GM12865 (cell line): ENCODE data around the gene DIAPH2.

Source experiments
- DNase-seq: peaks from one replicate; pipeline ENCODE4 v3.0.0; 2010; ENCODE audit warnings: low read depth
- H3K4me3 ChIP-seq: 2 replicates; pipeline ENCODE4 v1.5.1; 2011; ENCODE audit warnings: mild to moderate bottlenecking, low read depth, low read length, control low read depth
- CTCF ChIP-seq: IDR thresholded peaks from 2 replicates; pipeline ENCODE4 v1.5.1; 2011; ENCODE audit warnings: low read length, control low read depth, low read depth, inconsistent platforms; ENCODE audit not compliant: insufficient read depth; ENCODE audit errors: missing control alignments

The DIAPH2 gene

GRCh38 chrX:97619499-97619898 is 934.9 kb downstream of the DIAPH2 start:
- TF ChIP-seq CTCF, result no peak
- no peak for DNase-seq
- H3K4me3 ChIP-seq, result no peak overlapping the region

- H3K4me3 ChIP-seq, result no peak overlapping the region
- TF ChIP-seq CTCF, result no peak
- no peak for DNase-seq
Observed at GRCh38 chrX:97622111-97622510, 937.5 kb downstream of the DIAPH2 start.

DNA sequence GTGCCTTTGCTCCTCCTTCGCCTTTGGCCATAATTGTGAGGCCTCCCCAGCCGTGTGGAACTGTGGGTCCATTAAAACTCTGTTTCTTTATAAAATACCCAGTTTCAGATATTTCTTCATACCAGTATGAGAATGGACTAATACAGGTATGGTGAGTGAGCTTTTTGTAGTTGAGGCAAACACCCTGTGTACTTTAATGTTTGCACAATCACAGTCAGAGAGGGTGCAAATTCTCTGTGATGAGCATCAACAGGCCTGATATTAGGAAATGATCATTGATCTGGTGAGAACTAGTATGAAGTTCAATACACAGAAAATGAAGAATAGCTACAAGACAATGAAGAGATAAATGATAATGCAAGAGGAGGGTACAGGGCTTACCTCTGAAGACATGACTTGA is 943.7 kb downstream of the DIAPH2 start:
- no peak for TF ChIP-seq CTCF
- H3K4me3 ChIP-seq, result no peak overlapping the region
- no peak for DNase-seq

GRCh38 chrX:97628807-97629596 is 944.4 kb downstream of the DIAPH2 start:
- no peak for DNase-seq

GRCh38 chrX:97629597-97629985 is 944.9 kb downstream of the DIAPH2 start:
- no peak for TF ChIP-seq CTCF
- DNase-seq, result no peak
- no peak overlapping the region for H3K4me3 ChIP-seq

More at GRCh38 chrX:97628807-97629596, 944.4 kb downstream of the DIAPH2 start:
- no peak overlapping the region for H3K4me3 ChIP-seq
- no peak for TF ChIP-seq CTCF

GRCh38 chrX:97633798-97634197 is 949.2 kb downstream of the DIAPH2 start:
- TF ChIP-seq CTCF, result no peak
- no peak overlapping the region for H3K4me3 ChIP-seq
- no peak for DNase-seq
